ENCODE measurements around the gene CDC7. TPM values are rescaled to one million over a fixed set of nuclear protein-coding genes. Genes with fewer than 3 reads are reported as not detected.

Gene CDC7
- total and polyA plus RNA-seq, 9 of the 15 experiments (the other 6 are each of a cell fraction or from before 2014, with no cell fraction given) = 22.3 to 66.8 (median 44.2) TPM

- TF ChIP-seq RCOR1 (IDR thresholded peaks at IDR 0.05; ENCODE audit: borderline replicate concordance in 1 of 2, low read depth in 2 of 2, low read length in 2 of 2) = no peak
- no peak for TF ChIP-seq ZNF24 (IDR thresholded peaks at IDR 0.05)
- TF ChIP-seq SRSF9 (IDR thresholded peaks at IDR 0.05; ENCODE audit: borderline replicate concordance, low read depth, low read length) = no peak
- TF ChIP-seq C11orf30 (IDR thresholded peaks at IDR 0.05; ENCODE audit: low read depth) = no peak
- TF ChIP-seq PHF20 (IDR thresholded peaks at IDR 0.05; ENCODE audit: partially characterized antibody) = no peak
- no peak for TF ChIP-seq BCL6 (CRISPR knock-in tag; IDR thresholded peaks at IDR 0.05)
- no peak for TF ChIP-seq CREM (IDR thresholded peaks at IDR 0.05; ENCODE audit: low read depth)
- TF ChIP-seq ETV5 (CRISPR knock-in tag; IDR thresholded peaks at IDR 0.05; ENCODE audit: low read depth) = no peak
- no peak for TF ChIP-seq SMAD3 (CRISPR knock-in tag; conservative IDR thresholded peaks at IDR 0.05)
Observed at GRCh38 chr1:91545506-91546300, 45.1 kb downstream of the CDC7 start (continued).

- WGBS (ENCODE audit: insufficient coverage, low coverage, missing lambda C conversion rate) = 46% methylated on average over 18 of the region's 18 CpGs
- intact Hi-C loops (cut with micrococcal nuclease) = no loop called here
- TF ChIP-seq ZNF280A (IDR thresholded peaks at IDR 0.05; ENCODE audit: low read depth, partially characterized antibody) = no peak
- no peak for TF ChIP-seq HIVEP1 (CRISPR knock-in tag; IDR thresholded peaks at IDR 0.05)
- no peak for TF ChIP-seq RREB1 (CRISPR knock-in tag; IDR thresholded peaks at IDR 0.05)
- no peak for TF ChIP-seq RFX7 (CRISPR knock-in tag; IDR thresholded peaks at IDR 0.05)
- TF ChIP-seq BCL6 (CRISPR knock-in tag; IDR thresholded peaks at IDR 0.05) = no peak
- TF ChIP-seq BRF2 (IDR thresholded peaks at IDR 0.05; ENCODE audit: borderline replicate concordance, insufficient read depth, insufficient read length) = no peak
Observed at GRCh38 chr1:91546301-91546581, 45.6 kb downstream of the CDC7 start.

More at GRCh38 chr1:91546301-91546581, 45.6 kb downstream of the CDC7 start:
- Histone ChIP-seq H3K27me3 (ENCODE audit: control insufficient read depth in 2 of 2, insufficient read depth in 2 of 2, low read length in 2 of 2) (peaks cover 0 to 6% of the 10 kb centered on the region in 2 experiments; a peak in 1 of 5 replicates), H3K79me2 (ENCODE audit: control insufficient read depth, insufficient read depth, low read length) (no peaks in the 10 kb centered on the region), H3K36me3 (ENCODE audit: control insufficient read depth, insufficient read depth, low read length) (no peaks in the 10 kb centered on the region), H3K27ac (ENCODE audit: extremely low read depth, low read depth, low read length) (no peak overlapping the region), H3K9me1 (ENCODE audit: control insufficient read depth, insufficient read depth, low read length) (no peaks in the 10 kb centered on the region), H2AFZ (ENCODE audit: low read depth, low read length) (no peak overlapping the region), H3K4me1 (replicated peaks in 1 of 2; ENCODE audit: control insufficient read depth in 2 of 2, insufficient read depth in 2 of 2, low read length in 2 of 2) (peaks cover 0 to 9% of the 10 kb centered on the region in 2 experiments; a peak in 1 of 5 replicates), H3K4me3 (no peak overlapping the region), H3K9me3 (replicated peaks; ENCODE audit: control insufficient read depth, insufficient read depth, low read depth, low read length) (no peaks in the 10 kb centered on the region), H3K4me2 (ENCODE audit: insufficient read depth, low read length) (no peak overlapping the region), H3K9ac (ENCODE audit: insufficient read depth in 1 of 2, low read depth in 2 of 2, low read length in 2 of 2) (no peak overlapping the region), H4K20me1 (replicated peaks; ENCODE audit: control insufficient read depth, insufficient read depth, low read length) (no peaks in the 10 kb centered on the region)
- FAIRE-seq (no peak), ATAC-seq (no peak), DNase-seq (ENCODE audit: extremely low read depth in 1 of 4, low spot score in 3 of 4) (no peak)
- ChIA-PET CTCF (ENCODE audit: low intra/inter-chr PET ratio) (no interaction called here), POLR2A (no interaction called here)
- no TSS peak for BruUV-seq (replicated peaks)
- in situ Hi-C loops (cut with MboI) = loop anchor here (25.0 kb wide), 1 partner anchor 1066 kb away; no protein-coding TSS in a partner anchor
